Measurements from ENCODE around the gene PEPD.

GRCh38 chr19:33412601-33413425 lies 108.8 kb downstream of the PEPD start:
- TF ChIP-seq POLR2AphosphoS5 (IDR thresholded peaks at IDR 0.05; ENCODE audit: low read depth) (no peak), SPI1 (IDR thresholded peaks at IDR 0.05; ENCODE audit: borderline replicate concordance, low read depth) (no peak)
- TF ChIP-seq, protein P1, sequence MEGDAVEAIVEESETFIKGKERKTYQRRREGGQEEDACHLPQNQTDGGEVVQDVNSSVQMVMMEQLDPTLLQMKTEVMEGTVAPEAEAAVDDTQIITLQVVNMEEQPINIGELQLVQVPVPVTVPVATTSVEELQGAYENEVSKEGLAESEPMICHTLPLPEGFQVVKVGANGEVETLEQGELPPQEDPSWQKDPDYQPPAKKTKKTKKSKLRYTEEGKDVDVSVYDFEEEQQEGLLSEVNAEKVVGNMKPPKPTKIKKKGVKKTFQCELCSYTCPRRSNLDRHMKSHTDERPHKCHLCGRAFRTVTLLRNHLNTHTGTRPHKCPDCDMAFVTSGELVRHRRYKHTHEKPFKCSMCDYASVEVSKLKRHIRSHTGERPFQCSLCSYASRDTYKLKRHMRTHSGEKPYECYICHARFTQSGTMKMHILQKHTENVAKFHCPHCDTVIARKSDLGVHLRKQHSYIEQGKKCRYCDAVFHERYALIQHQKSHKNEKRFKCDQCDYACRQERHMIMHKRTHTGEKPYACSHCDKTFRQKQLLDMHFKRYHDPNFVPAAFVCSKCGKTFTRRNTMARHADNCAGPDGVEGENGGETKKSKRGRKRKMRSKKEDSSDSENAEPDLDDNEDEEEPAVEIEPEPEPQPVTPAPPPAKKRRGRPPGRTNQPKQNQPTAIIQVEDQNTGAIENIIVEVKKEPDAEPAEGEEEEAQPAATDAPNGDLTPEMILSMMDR (IDR thresholded peaks at IDR 0.05; ENCODE audit: insufficient read depth, low read length), result no peak
- TF ChIP-seq, protein P2, sequence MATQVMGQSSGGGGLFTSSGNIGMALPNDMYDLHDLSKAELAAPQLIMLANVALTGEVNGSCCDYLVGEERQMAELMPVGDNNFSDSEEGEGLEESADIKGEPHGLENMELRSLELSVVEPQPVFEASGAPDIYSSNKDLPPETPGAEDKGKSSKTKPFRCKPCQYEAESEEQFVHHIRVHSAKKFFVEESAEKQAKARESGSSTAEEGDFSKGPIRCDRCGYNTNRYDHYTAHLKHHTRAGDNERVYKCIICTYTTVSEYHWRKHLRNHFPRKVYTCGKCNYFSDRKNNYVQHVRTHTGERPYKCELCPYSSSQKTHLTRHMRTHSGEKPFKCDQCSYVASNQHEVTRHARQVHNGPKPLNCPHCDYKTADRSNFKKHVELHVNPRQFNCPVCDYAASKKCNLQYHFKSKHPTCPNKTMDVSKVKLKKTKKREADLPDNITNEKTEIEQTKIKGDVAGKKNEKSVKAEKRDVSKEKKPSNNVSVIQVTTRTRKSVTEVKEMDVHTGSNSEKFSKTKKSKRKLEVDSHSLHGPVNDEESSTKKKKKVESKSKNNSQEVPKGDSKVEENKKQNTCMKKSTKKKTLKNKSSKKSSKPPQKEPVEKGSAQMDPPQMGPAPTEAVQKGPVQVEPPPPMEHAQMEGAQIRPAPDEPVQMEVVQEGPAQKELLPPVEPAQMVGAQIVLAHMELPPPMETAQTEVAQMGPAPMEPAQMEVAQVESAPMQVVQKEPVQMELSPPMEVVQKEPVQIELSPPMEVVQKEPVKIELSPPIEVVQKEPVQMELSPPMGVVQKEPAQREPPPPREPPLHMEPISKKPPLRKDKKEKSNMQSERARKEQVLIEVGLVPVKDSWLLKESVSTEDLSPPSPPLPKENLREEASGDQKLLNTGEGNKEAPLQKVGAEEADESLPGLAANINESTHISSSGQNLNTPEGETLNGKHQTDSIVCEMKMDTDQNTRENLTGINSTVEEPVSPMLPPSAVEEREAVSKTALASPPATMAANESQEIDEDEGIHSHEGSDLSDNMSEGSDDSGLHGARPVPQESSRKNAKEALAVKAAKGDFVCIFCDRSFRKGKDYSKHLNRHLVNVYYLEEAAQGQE (IDR thresholded peaks at IDR 0.05; ENCODE audit: insufficient replicate concordance, low read depth), result no peak

All from HL-60 (cell line).